ENCODE measurements around the gene IQSEC3.

Gene IQSEC3

GRCh38 chr12:84056-84455, 17.5 kb downstream of the IQSEC3 start:
- no peak for DNase-seq

- no peak for DNase-seq
These were observed 18.7 kb downstream of the IQSEC3 start for GRCh38 chr12:85191-85666.

- DNase-seq = no peak
These were observed 20.7 kb downstream of the IQSEC3 start for GRCh38 chr12:87315-87714.

- DNase-seq = no peak
These were observed 21.3 kb downstream of the IQSEC3 start for GRCh38 chr12:87856-88255.

GRCh38 chr12:89653-90052, 23.1 kb downstream of the IQSEC3 start:
- no peak for DNase-seq

- no peak for DNase-seq
These were observed 24.6 kb downstream of the IQSEC3 start for GRCh38 chr12:91213-91612.

GRCh38 chr12:93266-94005, 26.9 kb downstream of the IQSEC3 start:
- DNase-seq = no peak

GRCh38 chr12:96543-96942, 30.0 kb downstream of the IQSEC3 start:
- DNase-seq = no peak

- no peak for DNase-seq
These were observed 32.4 kb downstream of the IQSEC3 start for GRCh38 chr12:98924-99352.

- DNase-seq = no peak
These were observed 33.0 kb downstream of the IQSEC3 start for GRCh38 chr12:99605-100004.

GRCh38 chr12:101969-102878, 35.7 kb downstream of the IQSEC3 start:
- no peak for DNase-seq

- DNase-seq = no peak
These were observed 36.3 kb downstream of the IQSEC3 start for GRCh38 chr12:102879-103168.

- DNase-seq = peak; percentile 33
These were observed 36.8 kb downstream of the IQSEC3 start for GRCh38 chr12:103169-103981.

- DNase-seq = peak; percentile 12
These were observed 38.0 kb downstream of the IQSEC3 start for GRCh38 chr12:104551-105081.

GRCh38 chr12:105696-106095, 39.1 kb downstream of the IQSEC3 start:
- DNase-seq = no peak

GRCh38 chr12:106118-106591, 39.6 kb downstream of the IQSEC3 start:
- DNase-seq = no peak

GRCh38 chr12:108594-108993, 42.0 kb downstream of the IQSEC3 start:
- no peak for DNase-seq

- DNase-seq = no peak
These were observed 42.9 kb downstream of the IQSEC3 start for GRCh38 chr12:109446-109845.

- DNase-seq = no peak
These were observed 43.3 kb downstream of the IQSEC3 start for GRCh38 chr12:109872-110271.

- no peak for DNase-seq
These were observed 45.3 kb downstream of the IQSEC3 start for GRCh38 chr12:111699-112493.

GRCh38 chr12:113347-113746, 46.8 kb downstream of the IQSEC3 start:
- no peak for DNase-seq

GRCh38 chr12:114626-115211, 48.2 kb downstream of the IQSEC3 start:
- DNase-seq = no peak
